IMR-90 (cell line): ENCODE measurements around the gene PDF.

Experiments used
- CEBPB ChIP-seq: IDR thresholded peaks from 2 replicates; pipeline ENCODE4 v1.6.1; 2012; ENCODE audit warnings: low read depth, low read length, improper control_type of control experiment
- CHD1 ChIP-seq: IDR thresholded peaks from 2 replicates; pipeline ENCODE4 v1.6.1; 2012; ENCODE audit warnings: low read depth, low read length, improper control_type of control experiment
- FOS ChIP-seq: fragments of 150-350 bp; IDR thresholded peaks from 2 replicates; pipeline ENCODE4 v1.6.1; 2016; ENCODE audit warnings: low read depth, low read length
- MXI1 ChIP-seq: IDR thresholded peaks from 2 replicates; pipeline ENCODE4 v1.6.1; 2012; ENCODE audit warnings: low read depth, mild to moderate bottlenecking, low read length, moderate library complexity, borderline replicate concordance
- POLR2A ChIP-seq: IDR thresholded peaks from 2 replicates; pipeline ENCODE4 v1.6.1; 2012; ENCODE audit warnings: mild to moderate bottlenecking, low read depth, low read length
- RAD21 ChIP-seq: IDR thresholded peaks from 2 replicates; pipeline ENCODE4 v1.6.1; 2012; ENCODE audit warnings: low read length, improper control_type of control experiment
- SMC3 ChIP-seq: fragments of 150-350 bp; IDR thresholded peaks from 2 replicates; pipeline ENCODE4 v1.6.1; 2016; ENCODE audit warnings: low read depth, mild to moderate bottlenecking, antibody characterized with exemption, low read length, moderate library complexity
- USF2 ChIP-seq: fragments of 150-350 bp; IDR thresholded peaks from 2 replicates; pipeline ENCODE4 v1.6.1; 2017; ENCODE audit warnings: mild to moderate bottlenecking, antibody characterized with exemption, low read length, low read depth
- TF ChIP-seq, protein P1 (sequence below): conservative IDR thresholded peaks from 2 replicates; pipeline ENCODE4 v1.5.1; 2012; ENCODE audit warnings: mild to moderate bottlenecking, low read depth, low read length, improper control_type of control experiment

- TF ChIP-seq CEBPB (no peak), MXI1 (no peak), CHD1 (no peak), POLR2A (no peak), RAD21 (no peak), USF2 (no peak), FOS (no peak), SMC3 (no peak)
- TF ChIP-seq, protein P1, sequence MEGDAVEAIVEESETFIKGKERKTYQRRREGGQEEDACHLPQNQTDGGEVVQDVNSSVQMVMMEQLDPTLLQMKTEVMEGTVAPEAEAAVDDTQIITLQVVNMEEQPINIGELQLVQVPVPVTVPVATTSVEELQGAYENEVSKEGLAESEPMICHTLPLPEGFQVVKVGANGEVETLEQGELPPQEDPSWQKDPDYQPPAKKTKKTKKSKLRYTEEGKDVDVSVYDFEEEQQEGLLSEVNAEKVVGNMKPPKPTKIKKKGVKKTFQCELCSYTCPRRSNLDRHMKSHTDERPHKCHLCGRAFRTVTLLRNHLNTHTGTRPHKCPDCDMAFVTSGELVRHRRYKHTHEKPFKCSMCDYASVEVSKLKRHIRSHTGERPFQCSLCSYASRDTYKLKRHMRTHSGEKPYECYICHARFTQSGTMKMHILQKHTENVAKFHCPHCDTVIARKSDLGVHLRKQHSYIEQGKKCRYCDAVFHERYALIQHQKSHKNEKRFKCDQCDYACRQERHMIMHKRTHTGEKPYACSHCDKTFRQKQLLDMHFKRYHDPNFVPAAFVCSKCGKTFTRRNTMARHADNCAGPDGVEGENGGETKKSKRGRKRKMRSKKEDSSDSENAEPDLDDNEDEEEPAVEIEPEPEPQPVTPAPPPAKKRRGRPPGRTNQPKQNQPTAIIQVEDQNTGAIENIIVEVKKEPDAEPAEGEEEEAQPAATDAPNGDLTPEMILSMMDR, result no peak
Measured at GRCh38 chr16:69319381-69319780, 11.0 kb downstream of the PDF start.
